ENCODE results near the gene IST1. TPM values are rescaled to one million over a fixed set of nuclear protein-coding genes. Genes with fewer than 3 reads are reported as not detected.
A peak's percentile ranks its signal among the peaks of the same experiment; 100 is the strongest.

Gene IST1
- total RNA-seq, 1 donor from 2014 or later: 157 TPM

DNA sequence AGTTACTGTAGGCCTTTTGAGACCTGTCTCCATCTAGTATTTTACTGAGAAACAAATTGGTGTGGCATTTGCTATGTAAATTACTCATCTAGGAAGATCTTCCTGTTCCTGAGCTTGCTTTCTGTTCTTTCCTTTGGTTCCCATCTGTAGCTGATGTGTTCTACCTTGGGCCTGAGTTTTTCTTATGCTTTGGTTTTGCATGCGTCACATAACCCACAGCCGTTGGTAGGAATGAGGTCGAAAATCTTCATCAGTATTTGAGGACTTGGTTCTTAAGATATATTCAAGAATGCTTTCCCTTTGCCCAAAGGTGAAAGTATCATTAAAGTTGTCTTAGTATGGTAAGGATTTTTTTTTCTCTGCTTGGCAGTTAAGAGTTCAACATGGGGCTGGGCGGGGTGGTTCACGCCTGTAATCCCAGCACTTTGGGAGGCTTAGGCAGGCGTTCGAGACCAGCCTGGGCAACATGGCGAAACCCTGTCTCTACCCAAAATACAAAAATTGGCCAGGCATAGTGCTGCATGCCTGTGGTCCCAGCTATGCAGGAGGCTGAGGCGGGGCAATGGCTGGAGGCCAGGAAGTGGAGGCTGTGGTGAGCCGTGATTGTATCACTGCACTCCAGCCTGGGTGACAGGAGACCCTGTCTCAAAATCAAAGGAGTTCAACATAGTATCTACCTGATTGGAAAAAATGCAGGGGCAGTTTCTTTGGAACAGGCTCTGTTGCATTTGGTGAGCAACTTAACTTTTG is 28.8 kb downstream of the IST1 start:
- H3K27me3 ChIP-seq (ENCODE audit: control insufficient read depth, insufficient read depth, low read length): no peaks in the 10 kb centered on the region
- H3K36me3 ChIP-seq (ENCODE audit: control insufficient read depth, insufficient read depth, low read length): peaks cover 20% of the 10 kb centered on the region
- DNase-seq (ENCODE audit: low read depth) (no peak), FAIRE-seq (no peak)
- no peak overlapping the region for H3K4me3 ChIP-seq (ENCODE audit: low read depth, low read length)
- TF ChIP-seq, protein P1, sequence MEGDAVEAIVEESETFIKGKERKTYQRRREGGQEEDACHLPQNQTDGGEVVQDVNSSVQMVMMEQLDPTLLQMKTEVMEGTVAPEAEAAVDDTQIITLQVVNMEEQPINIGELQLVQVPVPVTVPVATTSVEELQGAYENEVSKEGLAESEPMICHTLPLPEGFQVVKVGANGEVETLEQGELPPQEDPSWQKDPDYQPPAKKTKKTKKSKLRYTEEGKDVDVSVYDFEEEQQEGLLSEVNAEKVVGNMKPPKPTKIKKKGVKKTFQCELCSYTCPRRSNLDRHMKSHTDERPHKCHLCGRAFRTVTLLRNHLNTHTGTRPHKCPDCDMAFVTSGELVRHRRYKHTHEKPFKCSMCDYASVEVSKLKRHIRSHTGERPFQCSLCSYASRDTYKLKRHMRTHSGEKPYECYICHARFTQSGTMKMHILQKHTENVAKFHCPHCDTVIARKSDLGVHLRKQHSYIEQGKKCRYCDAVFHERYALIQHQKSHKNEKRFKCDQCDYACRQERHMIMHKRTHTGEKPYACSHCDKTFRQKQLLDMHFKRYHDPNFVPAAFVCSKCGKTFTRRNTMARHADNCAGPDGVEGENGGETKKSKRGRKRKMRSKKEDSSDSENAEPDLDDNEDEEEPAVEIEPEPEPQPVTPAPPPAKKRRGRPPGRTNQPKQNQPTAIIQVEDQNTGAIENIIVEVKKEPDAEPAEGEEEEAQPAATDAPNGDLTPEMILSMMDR (IDR thresholded peaks at IDR 0.05; ENCODE audit: insufficient read depth, low read length, severe bottlenecking): no peak

DNA sequence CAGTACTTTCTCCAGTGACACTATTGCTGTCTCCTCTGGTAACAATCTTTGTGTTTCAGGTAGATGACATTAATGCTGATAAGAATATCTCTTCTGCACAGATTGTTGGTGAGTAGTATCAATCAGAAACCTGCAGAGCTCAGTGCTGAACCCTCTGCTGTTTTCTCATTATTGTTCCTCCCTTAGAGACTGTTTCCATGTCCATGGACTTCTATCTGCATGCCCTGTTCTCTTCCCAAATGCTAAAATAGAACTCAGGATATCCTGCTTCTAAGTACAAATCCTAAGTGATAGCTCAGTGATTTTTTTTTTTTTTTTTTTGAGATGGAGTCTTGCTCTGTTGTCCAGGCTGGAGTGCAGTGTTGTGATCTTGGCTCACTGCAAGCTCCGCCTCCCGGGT is 29.4 kb downstream of the IST1 start:
- DNase-seq (ENCODE audit: low read depth) (no peak), FAIRE-seq (no peak)
- Histone ChIP-seq H3K4me3 (ENCODE audit: low read depth, low read length) (no peak overlapping the region), H3K27me3 (ENCODE audit: control insufficient read depth, insufficient read depth, low read length) (no peaks in the 10 kb centered on the region), H3K36me3 (ENCODE audit: control insufficient read depth, insufficient read depth, low read length) (peaks cover 16% of the 10 kb centered on the region)
- TF ChIP-seq, protein P1 (IDR thresholded peaks at IDR 0.05; ENCODE audit: insufficient read depth, low read length, severe bottlenecking): no peak

DNA sequence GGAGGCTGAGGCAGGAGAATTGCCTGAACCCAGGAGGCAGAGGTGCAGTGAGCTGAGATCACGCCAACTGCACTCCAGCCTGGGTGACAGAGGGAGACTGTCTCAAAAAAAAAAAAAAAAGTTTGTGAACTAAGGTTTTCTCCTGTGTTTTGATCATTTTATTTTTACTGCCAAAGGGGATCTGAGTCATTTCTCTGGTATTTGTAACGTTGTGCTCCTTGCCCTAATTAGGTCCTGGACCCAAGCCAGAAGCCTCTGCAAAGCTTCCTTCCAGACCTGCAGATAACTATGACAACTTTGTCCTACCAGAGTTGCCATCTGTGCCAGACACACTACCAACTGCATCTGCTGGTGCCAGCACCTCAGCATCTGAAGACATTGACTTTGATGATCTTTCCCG is 32.1 kb downstream of the IST1 start:
- Histone ChIP-seq H3K4me3 (ENCODE audit: low read depth, low read length) (no peak overlapping the region), H3K36me3 (ENCODE audit: control insufficient read depth, insufficient read depth, low read length) (peaks cover 7% of the 10 kb centered on the region), H3K27me3 (ENCODE audit: control insufficient read depth, insufficient read depth, low read length) (no peaks in the 10 kb centered on the region)
- DNase-seq (ENCODE audit: low read depth) (peak; percentile 65), FAIRE-seq (no peak)
- TF ChIP-seq, protein P1 (IDR thresholded peaks at IDR 0.05; ENCODE audit: insufficient read depth, low read length, severe bottlenecking): no peak

DNA sequence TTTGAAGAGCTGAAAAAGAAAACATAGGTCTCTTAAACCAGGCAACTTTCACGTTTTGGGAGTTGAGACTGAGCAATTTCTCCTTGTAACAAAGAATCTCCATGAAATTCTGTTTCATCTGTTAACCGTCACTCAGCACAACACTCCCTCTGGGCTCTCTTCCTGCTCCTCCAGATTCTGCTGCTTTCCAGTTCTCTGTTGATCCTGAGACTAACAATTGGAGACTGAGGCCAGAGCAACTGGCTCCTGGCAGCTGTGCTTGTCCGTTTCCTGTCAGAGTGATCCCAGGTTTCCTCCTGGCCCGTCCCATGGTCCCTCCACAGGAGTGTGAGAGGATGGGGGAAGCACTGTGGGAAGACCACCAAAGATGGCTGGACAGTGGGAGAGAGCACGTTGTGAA is 32.5 kb downstream of the IST1 start:
- peaks cover 7% of the 10 kb centered on the region for H3K36me3 ChIP-seq (ENCODE audit: control insufficient read depth, insufficient read depth, low read length)
- no peak for DNase-seq (ENCODE audit: low read depth)
- no peak for FAIRE-seq
- TF ChIP-seq, protein P1 (IDR thresholded peaks at IDR 0.05; ENCODE audit: insufficient read depth, low read length, severe bottlenecking): no peak
- H3K27me3 ChIP-seq (ENCODE audit: control insufficient read depth, insufficient read depth, low read length): no peaks in the 10 kb centered on the region
- no peak overlapping the region for H3K4me3 ChIP-seq (ENCODE audit: low read depth, low read length)

DNA sequence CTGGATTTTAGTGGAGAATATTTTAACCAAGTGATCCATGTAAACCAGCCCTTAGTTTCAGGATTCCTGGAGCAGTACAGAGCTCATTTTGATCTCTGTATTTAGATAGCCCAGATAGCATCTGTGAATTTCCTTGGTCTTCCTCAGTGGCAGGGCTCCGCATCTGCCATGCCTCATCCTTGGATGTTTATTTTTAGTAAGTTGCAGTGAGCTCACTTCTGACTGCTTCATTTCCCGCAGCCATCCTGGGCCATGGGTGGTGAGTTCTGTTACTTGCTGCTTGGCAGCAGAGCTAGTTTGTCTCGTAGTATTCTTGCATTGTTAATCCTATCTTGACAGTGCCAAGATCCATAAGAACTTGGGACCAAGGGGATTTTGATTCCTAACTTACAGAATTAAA is 33.7 kb downstream of the IST1 start:
- Histone ChIP-seq H3K27me3 (ENCODE audit: control insufficient read depth, insufficient read depth, low read length) (no peaks in the 10 kb centered on the region), H3K36me3 (ENCODE audit: control insufficient read depth, insufficient read depth, low read length) (peaks cover 4% of the 10 kb centered on the region), H3K4me3 (ENCODE audit: low read depth, low read length) (no peak overlapping the region)
- DNase-seq (ENCODE audit: low read depth): no peak
- no peak for FAIRE-seq
- TF ChIP-seq, protein P1 (IDR thresholded peaks at IDR 0.05; ENCODE audit: insufficient read depth, low read length, severe bottlenecking): no peak

All from bronchial epithelial cell (primary cell).